GM23338 (cell line): ENCODE measurements around the gene DGLUCY. TPM values are rescaled to one million over a fixed set of nuclear protein-coding genes. Genes with fewer than 3 reads are reported as not detected.

Experiments used
- ATAC-seq: fragments of 200-7000 bp; cut with Tn5 transposase; 3 replicates; pipeline ENCODE4 v1.9.1; 2020
- DNase-seq: peaks from one replicate; pipeline ENCODE4 v3.0.0-alpha.2; 2015; ENCODE audit warnings: low spot score
- H2AFZ ChIP-seq: fragments of 200-600 bp; sonication (generic); 2 replicates; pipeline ENCODE4 v1.8.0; 2016; ENCODE audit warnings: antibody characterized with exemption, mild to moderate bottlenecking, moderate library complexity
- H3F3A ChIP-seq: fragments of 200-600 bp; sonication (generic); replicated peaks from 2 replicates; pipeline ENCODE4 v1.8.0; 2017; ENCODE audit warnings: antibody characterized with exemption, mixed run types, low read depth
- H3K27ac ChIP-seq: fragments of 200-600 bp; sonication (generic); 2 replicates; pipeline ENCODE4 v1.6.1; 2016; ENCODE audit warnings: low read depth
- H3K27me3 ChIP-seq: fragments of 200-600 bp; sonication (generic); 2 replicates; pipeline ENCODE4 v1.8.0; 2016; ENCODE audit warnings: mild to moderate bottlenecking, mixed run types, moderate library complexity; ENCODE audit not compliant: insufficient read depth
- H3K36me3 ChIP-seq: fragments of 200-600 bp; sonication (generic); 2 replicates; pipeline ENCODE4 v1.8.0; 2016; ENCODE audit warnings: mild to moderate bottlenecking; ENCODE audit not compliant: insufficient read depth
- H3K4me1 ChIP-seq: fragments of 200-600 bp; sonication (generic); 2 replicates; pipeline ENCODE4 v1.8.0; 2016; ENCODE audit warnings: mild to moderate bottlenecking, moderate library complexity; ENCODE audit not compliant: insufficient read depth
- H3K4me2 ChIP-seq: fragments of 200-600 bp; sonication (generic); 2 replicates; pipeline ENCODE4 v1.7.1; 2017; ENCODE audit warnings: mixed run types
- H3K4me3 ChIP-seq: fragments of 200-600 bp; sonication (generic); 2 replicates; pipeline ENCODE4 v1.6.1; 2016; ENCODE audit warnings: mixed run types
- H3K79me2 ChIP-seq: fragments of 200-600 bp; sonication (generic); replicated peaks from 2 replicates; pipeline ENCODE4 v1.8.0; 2017; ENCODE audit warnings: mild to moderate bottlenecking; ENCODE audit not compliant: insufficient read depth
- H3K9me2 ChIP-seq: fragments of 200-600 bp; sonication (generic); 2 replicates; pipeline ENCODE4 v1.8.0; 2017; ENCODE audit not compliant: insufficient read depth
- H4K20me1 ChIP-seq: fragments of 200-600 bp; sonication (generic); replicated peaks from 2 replicates; pipeline ENCODE4 v1.8.0; 2017; ENCODE audit warnings: mild to moderate bottlenecking; ENCODE audit not compliant: insufficient read depth
- H3K27ac Mint-ChIP-seq: 2 replicates; pipeline ENCODE4 v1.8.0; 2020; ENCODE audit warnings: inconsistent platforms, mild to moderate bottlenecking, moderate library complexity, mixed read lengths
- H3K27me3 Mint-ChIP-seq: 3 replicates; pipeline ENCODE4 v1.8.0; 2022; ENCODE audit warnings: low read depth, mild to moderate bottlenecking, moderate library complexity, mixed read lengths, inconsistent platforms; ENCODE audit not compliant: insufficient read depth, poor library complexity
- H3K36me3 Mint-ChIP-seq: 3 replicates; pipeline ENCODE4 v1.8.0; 2021; ENCODE audit warnings: low read depth, mild to moderate bottlenecking, inconsistent platforms, moderate library complexity, mixed read lengths
- H3K4me1 Mint-ChIP-seq: 3 replicates; pipeline ENCODE4 v1.8.0; 2020; ENCODE audit warnings: mild to moderate bottlenecking, inconsistent platforms, mixed read lengths
- H3K4me3 Mint-ChIP-seq: 3 replicates; pipeline ENCODE4 v1.8.0; 2021; ENCODE audit warnings: moderate library complexity, mild to moderate bottlenecking, inconsistent platforms, mixed read lengths
- H3K9me3 Mint-ChIP-seq: 3 replicates; pipeline ENCODE4 v1.8.0; 2020; ENCODE audit warnings: moderate library complexity, mild to moderate bottlenecking, inconsistent platforms, mixed read lengths
- CREB1 ChIP-seq: fragments of 250-450 bp; sonication (Bioruptor Pico); IDR thresholded peaks from 2 replicates; pipeline ENCODE4 v1.5.0; 2020; ENCODE audit warnings: low read depth, mild to moderate bottlenecking, moderate library complexity
- CTCF ChIP-seq, 2 experiments: fragments of 200-600 bp in 1 of 2; sonication (generic) in 1 of 2; conservative IDR thresholded peaks; 2 replicates each; pipeline versions ENCODE4 v1.5.1 to v1.6.1; 2016 to 2017; ENCODE audit warnings: antibody characterized with exemption in 2 of 2, low read depth in 2 of 2, mild to moderate bottlenecking in 2 of 2, moderate library complexity in 1 of 2
- ETS1 ChIP-seq: IDR thresholded peaks from 2 replicates; pipeline ENCODE4 v1.6.1; 2016; ENCODE audit warnings: antibody characterized with exemption
- EZH2 ChIP-seq: fragments of 200-600 bp; sonication (generic); IDR thresholded peaks from one replicate; pipeline ENCODE4 v1.8.0; 2017; ENCODE audit warnings: antibody characterized with exemption, mild to moderate bottlenecking, low read depth; ENCODE audit not compliant: unreplicated experiment
- JUNB ChIP-seq: IDR thresholded peaks from one replicate; pipeline ENCODE4 v1.6.1; 2016; ENCODE audit warnings: antibody characterized with exemption; ENCODE audit not compliant: unreplicated experiment
- NANOG ChIP-seq: IDR thresholded peaks from 2 replicates; pipeline ENCODE4 v1.6.1; 2016; ENCODE audit warnings: antibody characterized with exemption, borderline replicate concordance
- POLR2AphosphoS5 ChIP-seq: IDR thresholded peaks from 2 replicates; pipeline ENCODE4 v1.6.1; 2016; ENCODE audit warnings: antibody characterized with exemption, low read depth
- REST ChIP-seq: IDR thresholded peaks from one replicate; pipeline ENCODE4 v1.6.1; 2018; ENCODE audit warnings: antibody characterized with exemption; ENCODE audit not compliant: unreplicated experiment
- STAT1 ChIP-seq: IDR thresholded peaks from one replicate; pipeline ENCODE4 v1.6.1; 2016; ENCODE audit warnings: antibody characterized with exemption; ENCODE audit not compliant: unreplicated experiment
- ZNF114 ChIP-seq: fragments of 250-450 bp; sonication (Bioruptor Pico); IDR thresholded peaks from 2 replicates; pipeline ENCODE4 v1.5.0; 2020; ENCODE audit warnings: mild to moderate bottlenecking, moderate library complexity
- ZNF331 ChIP-seq: fragments of 250-450 bp; sonication (Bioruptor Pico); IDR thresholded peaks from 2 replicates; pipeline ENCODE4 v1.5.0; 2020; ENCODE audit warnings: low read depth, mild to moderate bottlenecking, moderate library complexity
- polyA plus RNA-seq: library from polyadenylated mRNA; unstranded; fragments of >200 nt; fragmentation: Nextera tagmentation; extraction: Ambion mirVana; gene quantifications from 2 replicates; pipeline ENCODE4 v1.2.1, GENCODE V29; 2016
- total RNA-seq: library from RNA; depleted of rRNA; stranded (reverse); fragments of >200 nt; shearing (Covaris generic); gene quantifications from 2 replicates; pipeline ENCODE4 v1.2.3, GENCODE V29; 2014

Gene DGLUCY
- total and polyA plus RNA-seq, 2 experiments from 2014 or later, result 14.6 to 31.6 TPM

DNA sequence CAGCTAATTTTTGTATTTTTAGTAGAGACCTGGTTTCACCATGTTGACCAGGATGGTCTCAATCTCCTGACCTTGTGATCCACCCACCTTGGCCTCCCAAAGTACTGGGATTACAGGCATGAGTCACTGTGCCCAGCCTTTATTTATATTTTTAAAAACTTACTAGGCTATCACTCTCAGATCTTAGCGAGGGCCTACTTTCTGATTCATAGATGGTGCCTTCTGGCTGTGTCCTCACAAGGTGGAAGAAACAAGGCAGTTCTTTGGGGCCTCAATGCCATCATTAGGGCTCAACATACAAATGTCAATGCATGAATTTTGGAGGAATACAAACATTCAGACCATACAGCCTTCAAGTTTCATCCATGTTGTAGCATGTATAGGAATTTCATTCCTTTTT lies 2.4 kb upstream of the DGLUCY start:
- no peak overlapping the region for H3K4me2 ChIP-seq
- peaks cover 7% of the 10 kb centered on the region for H3F3A ChIP-seq
- peaks cover 28% of the 10 kb centered on the region for H3K4me1 ChIP-seq
- H3K27ac Mint-ChIP-seq, result no peak overlapping the region
- ATAC-seq (no peak), DNase-seq (no peak)
- H4K20me1 ChIP-seq, result no peaks in the 10 kb centered on the region
- peaks cover 41% of the 10 kb centered on the region for H3K4me1 Mint-ChIP-seq
- no peak overlapping the region for H3K4me3 ChIP-seq
- H3K79me2 ChIP-seq, result peaks cover 8% of the 10 kb centered on the region; the same call in 1 of the 2 replicates
- H3K36me3 Mint-ChIP-seq, result peaks cover 7% of the 10 kb centered on the region; the same call in 2 of the 3 replicates
- TF ChIP-seq ETS1, result no peak
- no peak for TF ChIP-seq CREB1 (CRISPR knock-in tag)
- no peak for TF ChIP-seq REST
- TF ChIP-seq EZH2, result no peak
- TF ChIP-seq ZNF114, result no peak
- no peak overlapping the region for H2AFZ ChIP-seq
- peaks cover 17% of the 10 kb centered on the region for H3K27me3 Mint-ChIP-seq
- 0 out of 2 replicates have a peak overlapping the region, but pooled peaks have one; percentile 21 for H3K27ac ChIP-seq
- 0 out of 2 replicates have a peak, but pooled peaks cover 5% of the 10 kb centered on the region for H3K9me2 ChIP-seq
- H3K4me3 Mint-ChIP-seq, result no peak overlapping the region
- H3K36me3 ChIP-seq, result no peaks in the 10 kb centered on the region
- no peaks in the 10 kb centered on the region for H3K27me3 ChIP-seq
- no peaks in the 10 kb centered on the region for H3K9me3 Mint-ChIP-seq

DNA sequence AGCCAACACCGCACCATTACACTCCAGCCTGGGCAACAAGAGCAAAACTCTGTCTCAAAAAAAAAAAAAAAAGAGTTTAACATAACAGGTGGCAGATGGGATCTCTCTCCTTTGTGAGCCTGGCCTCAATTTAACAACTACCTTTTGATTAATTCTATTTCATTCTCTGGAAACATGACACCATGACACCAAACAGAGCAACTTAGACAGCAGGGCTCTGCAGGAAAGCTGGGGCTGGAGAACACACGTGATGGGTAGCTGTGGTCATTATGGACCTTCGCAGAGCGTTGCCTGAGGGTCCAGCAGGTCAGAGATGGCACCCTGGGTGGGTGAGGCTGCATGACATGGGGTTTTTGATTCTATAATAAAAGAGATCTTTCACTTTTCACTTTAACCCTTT lies 1.7 kb upstream of the DGLUCY start:
- H3K27ac Mint-ChIP-seq, result no peak overlapping the region
- DNase-seq (no peak), ATAC-seq (no peak)
- H3K9me3 Mint-ChIP-seq, result no peaks in the 10 kb centered on the region
- Histone ChIP-seq H2AFZ (no peak overlapping the region), H3K9me2 (0 out of 2 replicates have a peak, but pooled peaks cover 5% of the 10 kb centered on the region), H4K20me1 (no peaks in the 10 kb centered on the region), H3K4me3 (no peak overlapping the region), H3K4me1 (peaks cover 36% of the 10 kb centered on the region), H3K79me2 (peaks cover 12% of the 10 kb centered on the region; the same call in 1 of the 2 replicates), H3K4me2 (no peak overlapping the region), H3F3A (peaks cover 7% of the 10 kb centered on the region), H3K27ac (no peak overlapping the region), H3K27me3 (no peaks in the 10 kb centered on the region), H3K36me3 (no peaks in the 10 kb centered on the region)
- H3K36me3 Mint-ChIP-seq, result peaks cover 10% of the 10 kb centered on the region
- peaks cover 46% of the 10 kb centered on the region for H3K4me1 Mint-ChIP-seq
- H3K27me3 Mint-ChIP-seq, result peaks cover 17% of the 10 kb centered on the region
- peak overlapping the region; percentile 17; the same call in 1 of the 3 replicates for H3K4me3 Mint-ChIP-seq
- no peak for TF ChIP-seq CREB1 (CRISPR knock-in tag)
- no peak for TF ChIP-seq STAT1
- no peak for TF ChIP-seq JUNB
- no peak for TF ChIP-seq ETS1
- no peak for TF ChIP-seq EZH2
- TF ChIP-seq CTCF (conservative IDR thresholded peaks at IDR 0.05; ENCODE audit: low read depth in 2 of 2), result no peak
- no peak for TF ChIP-seq POLR2AphosphoS5
- TF ChIP-seq NANOG, result no peak
- no peak for TF ChIP-seq REST
- TF ChIP-seq ZNF331 (CRISPR knock-in tag), result no peak
- TF ChIP-seq ZNF114, result no peak
